HepG2 (cell line): ENCODE data around the gene TAF1B. TPM values are rescaled to one million over a fixed set of nuclear protein-coding genes. Genes with fewer than 3 reads are reported as not detected.

Source experiments
- ATAC-seq: fragments of 200-7000 bp; cut with Tn5 transposase; 3 replicates; pipeline ENCODE4 v1.9.1; 2020; ENCODE audit warnings: mild to moderate bottlenecking, moderate library complexity
- BruUV-seq: library from RNA; stranded (reverse); fragments of 400-500 nt; replicated peaks from 2 replicates; lab custom pipeline; 2021; lab: Mats Ljungman, UMichigan
- CTCF ChIA-PET: fragments of 300-600 bp; formaldehyde crosslinking; extraction: SDS; loops from one replicate; lab custom pipeline; 2021; ENCODE audit warnings: low total read pairs, inconsistent platforms, low intra/inter-chr PET ratio; lab: Yijun Ruan, JAX
- POLR2A ChIA-PET: fragments of 350-600 bp; sonication (Branson Sonifier 250); formaldehyde crosslinking; loops from one replicate; lab custom pipeline; 2020; ENCODE audit warnings: antibody characterized with exemption, inconsistent platforms; lab: Yijun Ruan, JAX
- DNase-seq: peaks from one replicate; pipeline ENCODE4 v3.0.0-alpha.2; 2015; ENCODE audit warnings: low spot score
- FAIRE-seq: peaks from 3 replicates; lab custom pipeline; 2011; peaks lifted over from hg19 to GRCh38; lab: Jason Lieb, UNC
- H2AFZ ChIP-seq: one replicate; pipeline ENCODE4 v1.6.1; 2011; ENCODE audit warnings: low read length, inconsistent platforms
- H3K27ac ChIP-seq: fragments of 300-600 bp; 3 replicates; pipeline ENCODE4 v1.8.0; 2011; ENCODE audit warnings: mixed run types, mild to moderate bottlenecking, mixed read lengths, low read length, inconsistent platforms; ENCODE audit not compliant: insufficient read depth; ENCODE audit errors: extremely low read length
- H3K27me3 ChIP-seq, 2 experiments: fragments of 200-600 bp in 1 of 2; 2 replicates in 1 of 2; 3 replicates in 1 of 2; pipeline versions ENCODE4 v1.6.0 to v1.8.0; 2011; ENCODE audit warnings: low read length in 2 of 2, mild to moderate bottlenecking in 2 of 2, moderate library complexity in 2 of 2, inconsistent platforms in 1 of 2; ENCODE audit not compliant: insufficient read depth in 2 of 2, control insufficient read depth in 1 of 2
- H3K36me3 ChIP-seq, 2 experiments: fragments of 200-600 bp in 1 of 2; replicated peaks in 1 of 2; 2 replicates in 1 of 2; 3 replicates in 1 of 2; pipeline versions ENCODE4 v1.5.1 to v1.8.0; 2011; ENCODE audit warnings: low read length in 2 of 2, inconsistent platforms in 1 of 2; ENCODE audit not compliant: insufficient read depth in 2 of 2, control insufficient read depth in 1 of 2
- H3K4me1 ChIP-seq: 2 replicates; pipeline ENCODE4 v1.5.1; 2012; ENCODE audit warnings: low read length, inconsistent platforms; ENCODE audit not compliant: insufficient read depth
- H3K4me2 ChIP-seq: 2 replicates; pipeline ENCODE4 v1.6.0; 2011; ENCODE audit warnings: low read depth, low read length, inconsistent platforms
- H3K4me3 ChIP-seq, 3 experiments: fragments of 200-600 bp in 1 of 3; sonication (generic), shearing (Covaris generic) in 1 of 3; replicated peaks in 1 of 3; 2 replicates each; pipeline ENCODE4 v1.5.1; 2011 to 2016; ENCODE audit warnings: low read length in 3 of 3, inconsistent platforms in 2 of 3, low read depth in 2 of 3, mild to moderate bottlenecking in 2 of 3, control low read depth in 1 of 3, mixed read lengths in 1 of 3; ENCODE audit not compliant: insufficient read depth in 1 of 3
- H3K79me2 ChIP-seq: one replicate; pipeline ENCODE4 v1.6.1; 2011; ENCODE audit warnings: low read length, inconsistent platforms; ENCODE audit not compliant: insufficient read depth
- H3K9ac ChIP-seq: 2 replicates; pipeline ENCODE4 v1.6.0; 2011; ENCODE audit warnings: mild to moderate bottlenecking, low read depth, low read length, inconsistent platforms; ENCODE audit not compliant: insufficient read depth
- H3K9me3 ChIP-seq: 2 replicates; pipeline ENCODE4 v1.5.1; 2012; ENCODE audit warnings: mild to moderate bottlenecking, low read length
- H4K20me1 ChIP-seq: 2 replicates; pipeline ENCODE4 v1.6.0; 2011; ENCODE audit warnings: inconsistent platforms, mild to moderate bottlenecking, low read length, moderate library complexity; ENCODE audit not compliant: insufficient read depth
- CREB1 ChIP-seq, 2 experiments: fragments of 450-650 bp in 1 of 2; IDR thresholded peaks; 2 replicates each; pipeline ENCODE4 v1.6.1; 2016 to 2017; ENCODE audit warnings: control low read depth in 1 of 2, mild to moderate bottlenecking in 1 of 2, missing compliant biosample characterization in 1 of 2, missing genetic modification characterization in 1 of 2
- MBD4 ChIP-seq: IDR thresholded peaks from 2 replicates; pipeline ENCODE4 v1.6.1; 2012; ENCODE audit warnings: low read length, inconsistent platforms, borderline replicate concordance
- MED8 ChIP-seq: sonication (generic); formaldehyde crosslinking; IDR thresholded peaks from 2 replicates; pipeline ENCODE4 v1.8.1; 2023; ENCODE audit warnings: mild to moderate bottlenecking, missing genetic modification reagents; ENCODE audit not compliant: insufficient replicate concordance
- WIZ ChIP-seq: sonication (generic); formaldehyde crosslinking; IDR thresholded peaks from 2 replicates; pipeline ENCODE4 v1.5.1; 2020; ENCODE audit warnings: mild to moderate bottlenecking, missing genetic modification reagents
- ZNF572 ChIP-seq: sonication (generic); formaldehyde crosslinking; IDR thresholded peaks from 2 replicates; pipeline ENCODE4 v1.5.1; 2020; ENCODE audit warnings: mild to moderate bottlenecking, missing genetic modification reagents
- WGBS: methylation state at CpG from one replicate; pipeline ENCODE4 v1.1.6; 2017; ENCODE audit warnings: low lambda C conversion rate; 5-methylcytosine and 5-hydroxymethylcytosine counted together
- in situ Hi-C: cut with HindIII; loops from 2 replicates; pipeline ENCODE4 v1.10.0; 2017; ENCODE audit warnings: low pct_unique_long_range_greater_than_20kb; ENCODE audit not compliant: extremely low pct_ligation_motif_present
- intact Hi-C: fragments of 100-400 bp; cut with micrococcal nuclease; formaldehyde crosslinking; loops from one replicate; pipeline ENCODE4 v1.10.0; 2022; ENCODE audit not compliant: unreplicated experiment
- polyA plus RNA-seq, 8 experiments: library from polyadenylated mRNA; depleted of rRNA in 3 of 8; stranded (reverse) in 7 of 8; unstranded in 1 of 8; fragments of >200 nt; fragmentation: Illumina TruSeq in 4 of 8; extraction: Trizol in 4 of 8; gene quantifications; 2 replicates each; pipeline versions ENCODE4 v1.2.1 to v1.2.3, GENCODE V29; 2011 to 2016; ENCODE audit warnings: low read depth in 4 of 8, missing spikeins in 1 of 8, mixed read lengths in 1 of 8; ENCODE audit not compliant: insufficient read depth in 1 of 8
- total RNA-seq, 5 experiments: library from RNA; depleted of rRNA; stranded (reverse); fragments of >200 nt; fragmentation: Illumina TruSeq; extraction: Trizol; gene quantifications; 2 replicates each; pipeline ENCODE4 v1.2.3, GENCODE V29; 2016; ENCODE audit warnings: low read depth in 1 of 5

The TAF1B gene
- total and polyA plus RNA-seq, 2 of the 13 experiments (the other 11 are each of a cell fraction or from before 2014, with no cell fraction given): 13.3 to 27.7 TPM

- ChIA-PET CTCF (no interaction called here), POLR2A (interaction anchor here (1.5 kb wide), 1 partner anchor 23 kb away, joined by 11 read pairs; the partner anchor contains the start of gene TAF1B)
- DNase-seq: peak; percentile 39
- Histone ChIP-seq H3K27ac (no peak overlapping the region), H3K4me1 (peaks cover 12% of the 10 kb centered on the region; the same call in 1 of the 2 replicates), H2AFZ (no peak overlapping the region), H3K9ac (no peak overlapping the region), H3K27me3 (peaks cover 5 to 26% of the 10 kb centered on the region in 2 experiments; a peak in 3 of 5 replicates), H3K79me2 (no peaks in the 10 kb centered on the region), H4K20me1 (no peaks in the 10 kb centered on the region), H3K36me3 (no peaks in the 10 kb centered on the region), H3K4me2 (0 out of 2 replicates have a peak overlapping the region, but pooled peaks have one; percentile 21), H3K4me3 (no peak overlapping the region), H3K9me3 (no peaks in the 10 kb centered on the region)
- in situ Hi-C loops (loop anchor here (25.0 kb wide), 1 partner anchor 617 kb away; the partner anchor contains the start of gene ODC1), intact Hi-C loops (no loop called here)
- no TSS peak for BruUV-seq
- FAIRE-seq: no peak
- WGBS: 52% methylated on average over 32 of the region's 32 CpGs
- no peak for TF ChIP-seq ZNF572 (CRISPR knock-in tag)
- TF ChIP-seq MED8 (CRISPR knock-in tag): no peak
- no peak for TF ChIP-seq MBD4
- ATAC-seq: peak; percentile 46
Measured at GRCh38 chr2:9820020-9820973, 23.0 kb upstream of the TAF1B start.

GRCh38 chr2:9821805-9822445 lies 21.3 kb upstream of the TAF1B start:
- intact Hi-C loops (no loop called here), in situ Hi-C loops (loop anchor here (25.0 kb wide), 1 partner anchor 615 kb away; the partner anchor contains the start of gene ODC1)
- no peak for FAIRE-seq
- no peaks in the 10 kb centered on the region for H3K9me3 ChIP-seq
- no peak overlapping the region for H3K27ac ChIP-seq
- H2AFZ ChIP-seq: no peak overlapping the region
- ChIA-PET CTCF (no interaction called here), POLR2A (no interaction called here)
- no peaks in the 10 kb centered on the region for H3K36me3 ChIP-seq
- BruUV-seq: no TSS peak
- H3K4me2 ChIP-seq: no peak overlapping the region
- no peaks in the 10 kb centered on the region for H3K79me2 ChIP-seq
- no peak; the same call in 2 of the 3 replicates for ATAC-seq
- DNase-seq: no peak
- no peak overlapping the region for H3K9ac ChIP-seq
- H3K4me1 ChIP-seq: peaks cover 12% of the 10 kb centered on the region; the same call in 1 of the 2 replicates
- WGBS: 60% methylated on average over 12 of the region's 12 CpGs
- H3K27me3 ChIP-seq: peaks cover 5 to 17% of the 10 kb centered on the region in 2 experiments; a peak in 3 of 5 replicates
- no peak overlapping the region for H3K4me3 ChIP-seq
- TF ChIP-seq WIZ (no peak), CREB1 (IDR thresholded peaks at IDR 0.05) (0 out of 2 replicates have a peak, but pooled peaks have one; percentile 30), CREB1 (CRISPR knock-in tag; IDR thresholded peaks at IDR 0.05) (no peak)
- no peaks in the 10 kb centered on the region for H4K20me1 ChIP-seq
